ENCODE results near the gene TBC1D16.

DNA sequence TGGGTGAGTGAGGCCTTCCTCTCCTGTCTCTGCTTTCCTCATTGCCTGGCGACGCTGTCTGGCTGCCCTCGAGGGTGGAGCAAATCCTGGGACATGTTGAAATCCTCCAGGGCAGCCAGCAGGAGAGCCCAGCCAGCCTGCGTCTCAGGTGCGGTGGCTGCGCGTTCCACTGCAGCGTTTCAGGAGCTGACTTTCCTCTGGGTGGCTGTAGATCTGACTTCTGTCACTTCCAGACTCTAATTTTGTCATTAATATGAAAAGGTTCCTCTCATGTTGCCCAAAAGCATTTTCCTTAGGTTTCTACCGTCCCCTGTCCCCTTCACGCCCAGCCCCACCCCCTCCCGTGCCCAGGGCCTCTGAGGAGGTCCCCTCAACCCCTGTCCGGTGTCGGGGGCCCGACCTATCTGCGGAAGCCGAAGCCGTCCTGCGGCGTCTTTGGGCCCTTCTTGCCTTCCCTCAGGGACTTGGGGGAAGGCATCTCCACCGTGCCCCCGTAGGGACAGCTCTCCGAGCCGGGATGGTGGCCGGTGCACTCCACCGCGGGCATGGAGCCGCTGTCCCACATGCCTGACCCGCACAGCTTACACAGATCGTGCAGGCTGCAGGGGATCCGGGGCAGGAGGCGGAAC is 95.1 kb downstream of the TBC1D16 start:
- TF ChIP-seq, protein P1, sequence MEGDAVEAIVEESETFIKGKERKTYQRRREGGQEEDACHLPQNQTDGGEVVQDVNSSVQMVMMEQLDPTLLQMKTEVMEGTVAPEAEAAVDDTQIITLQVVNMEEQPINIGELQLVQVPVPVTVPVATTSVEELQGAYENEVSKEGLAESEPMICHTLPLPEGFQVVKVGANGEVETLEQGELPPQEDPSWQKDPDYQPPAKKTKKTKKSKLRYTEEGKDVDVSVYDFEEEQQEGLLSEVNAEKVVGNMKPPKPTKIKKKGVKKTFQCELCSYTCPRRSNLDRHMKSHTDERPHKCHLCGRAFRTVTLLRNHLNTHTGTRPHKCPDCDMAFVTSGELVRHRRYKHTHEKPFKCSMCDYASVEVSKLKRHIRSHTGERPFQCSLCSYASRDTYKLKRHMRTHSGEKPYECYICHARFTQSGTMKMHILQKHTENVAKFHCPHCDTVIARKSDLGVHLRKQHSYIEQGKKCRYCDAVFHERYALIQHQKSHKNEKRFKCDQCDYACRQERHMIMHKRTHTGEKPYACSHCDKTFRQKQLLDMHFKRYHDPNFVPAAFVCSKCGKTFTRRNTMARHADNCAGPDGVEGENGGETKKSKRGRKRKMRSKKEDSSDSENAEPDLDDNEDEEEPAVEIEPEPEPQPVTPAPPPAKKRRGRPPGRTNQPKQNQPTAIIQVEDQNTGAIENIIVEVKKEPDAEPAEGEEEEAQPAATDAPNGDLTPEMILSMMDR (conservative IDR thresholded peaks at IDR 0.05): no peak
- TF ChIP-seq ZFX (IDR thresholded peaks at IDR 0.05): no peak

All from C4-2B (cell line).